Colon (tissue), 2 donors: ENCODE results near the gene PLXNA4.
A peak's percentile ranks its signal among the peaks of the same experiment; 100 is the strongest.

Source experiments
- FAIRE-seq: peaks from 2 replicates; lab custom pipeline; 2012; peaks lifted over from hg19 to GRCh38; lab: Jason Lieb, UNC
- donor health status: control.
- donor health status: control.

PLXNA4 gene

DNA sequence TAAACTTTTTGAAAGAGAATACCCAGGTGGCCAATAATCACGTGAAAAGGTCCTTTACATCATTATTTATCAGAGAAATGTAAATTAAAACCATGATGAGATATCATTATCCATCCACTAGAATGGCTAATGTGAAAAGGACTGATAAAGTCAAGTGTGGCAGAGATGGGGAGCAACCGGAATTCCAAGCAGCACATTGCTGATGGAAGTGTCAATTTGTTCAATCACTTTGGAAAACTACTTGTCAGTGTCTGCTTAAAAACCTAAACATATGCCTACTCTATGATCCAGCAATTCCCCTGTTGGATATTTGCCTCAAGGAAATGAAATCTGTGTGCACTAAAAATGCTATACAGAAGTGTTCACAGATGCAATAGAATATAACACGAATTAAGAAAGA, 465.6 kb downstream of the PLXNA4 start:
- FAIRE-seq, result no peak

GRCh38 chr7:132109769-132110168, 466.5 kb downstream of the PLXNA4 start:
- no peak for FAIRE-seq

GRCh38 chr7:132108563-132108962, 467.7 kb downstream of the PLXNA4 start:
- no peak for FAIRE-seq

DNA sequence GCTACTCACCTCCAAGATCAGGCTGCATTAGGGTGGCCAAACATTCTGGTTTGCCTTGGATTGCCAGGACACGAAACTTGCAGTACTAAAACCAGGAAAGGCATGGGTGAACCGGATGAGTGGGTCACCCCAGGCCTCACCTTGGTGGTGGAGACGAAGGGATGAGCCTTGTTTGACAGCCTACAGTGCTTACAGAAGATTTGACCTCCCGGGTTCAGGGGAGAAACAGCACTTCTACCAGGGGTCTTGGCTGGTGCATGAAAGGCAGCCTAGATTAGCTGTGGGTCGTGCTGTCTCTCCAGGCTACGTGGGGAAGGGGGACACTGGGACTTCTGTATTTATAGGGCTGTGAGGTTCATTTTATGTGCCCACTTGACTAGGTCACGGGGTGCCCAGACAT, 469.8 kb downstream of the PLXNA4 start:
- no peak for FAIRE-seq

DNA sequence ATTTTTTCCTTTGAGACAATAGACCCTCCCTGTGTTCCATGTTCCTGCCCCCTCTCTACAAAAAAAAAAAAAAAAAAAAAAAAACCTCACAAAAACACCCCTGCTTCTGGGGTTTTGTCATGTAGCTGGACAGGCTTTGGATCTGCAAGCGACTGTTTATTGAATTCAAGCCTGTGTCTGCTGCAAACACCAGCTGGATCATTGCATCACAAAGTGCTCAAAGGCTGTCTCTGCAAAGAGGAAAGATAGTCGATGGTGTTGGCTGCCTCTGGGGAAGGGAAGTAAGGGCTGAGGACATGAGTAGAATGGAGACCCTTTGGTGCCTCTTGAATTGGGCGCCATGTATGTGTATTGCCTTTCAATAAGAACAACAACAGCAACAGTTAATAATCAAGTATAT, 471.2 kb downstream of the PLXNA4 start:
- FAIRE-seq, result no peak

DNA sequence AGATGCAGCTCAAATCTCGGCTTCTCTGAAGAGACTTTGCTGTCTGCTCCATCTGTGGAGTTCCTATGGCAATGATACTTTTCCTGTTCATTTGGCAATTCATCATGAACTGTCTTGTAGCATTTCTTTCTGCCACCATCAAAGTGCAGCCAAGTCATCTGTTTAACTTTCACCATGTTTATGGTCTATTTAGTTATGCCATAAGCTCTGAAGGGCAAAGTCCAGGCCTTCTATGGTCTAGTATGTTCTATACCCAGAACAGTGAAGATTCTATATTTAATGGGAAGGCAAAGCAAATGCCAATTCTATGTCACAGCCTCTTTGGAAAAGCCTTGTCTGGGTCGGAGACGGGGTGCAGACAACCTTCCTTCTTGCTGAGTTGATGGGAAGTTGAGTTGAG, 472.6 kb downstream of the PLXNA4 start:
- FAIRE-seq, result peak; percentile 10

DNA sequence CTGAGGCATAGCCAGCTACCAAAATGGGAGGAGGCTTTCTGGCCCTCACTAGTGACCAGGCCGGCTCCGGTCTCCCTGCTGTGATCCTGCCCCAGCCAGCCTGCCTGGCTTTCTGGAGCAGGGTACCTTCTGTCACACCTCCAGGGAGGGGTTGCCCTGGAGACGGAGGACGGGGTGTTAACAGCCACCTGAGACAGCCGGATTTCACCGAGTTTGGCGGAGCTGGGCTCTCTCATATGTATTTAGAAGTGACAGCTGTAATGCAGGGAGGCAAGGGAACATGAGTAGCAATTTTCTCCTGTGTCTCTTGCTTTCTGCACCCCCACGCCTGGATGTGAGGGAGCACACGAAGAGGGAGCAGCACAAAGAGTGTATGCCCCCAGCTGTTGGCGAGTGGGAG, 473.3 kb downstream of the PLXNA4 start:
- no peak for FAIRE-seq

DNA sequence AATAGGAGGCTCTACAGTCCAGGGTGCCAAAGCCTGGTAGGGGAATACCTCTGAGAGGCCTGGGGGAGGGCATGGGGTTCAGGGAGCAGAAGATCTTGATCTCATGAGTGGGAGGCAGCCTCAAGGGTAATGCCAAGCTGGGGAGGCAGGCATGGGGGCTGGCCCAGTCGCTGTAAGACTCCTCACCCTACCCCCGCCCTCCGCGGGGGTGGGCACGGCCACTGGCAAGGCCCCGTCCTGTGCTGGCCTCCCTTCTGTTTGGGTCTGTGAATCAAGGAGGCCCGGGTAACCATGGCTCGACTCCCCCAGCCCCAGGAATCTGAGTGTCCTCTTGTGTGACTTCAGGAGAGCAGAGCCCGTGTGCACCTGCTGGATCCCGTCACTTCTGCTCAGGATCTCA, 473.9 kb downstream of the PLXNA4 start:
- FAIRE-seq, result no peak

GRCh38 chr7:132100981-132101380, 475.3 kb downstream of the PLXNA4 start:
- no peak for FAIRE-seq

- FAIRE-seq, result no peak
Measured at GRCh38 chr7:132100483-132100882, 475.8 kb downstream of the PLXNA4 start.

- no peak for FAIRE-seq
Measured at GRCh38 chr7:132099163-132099562, 477.1 kb downstream of the PLXNA4 start.

DNA sequence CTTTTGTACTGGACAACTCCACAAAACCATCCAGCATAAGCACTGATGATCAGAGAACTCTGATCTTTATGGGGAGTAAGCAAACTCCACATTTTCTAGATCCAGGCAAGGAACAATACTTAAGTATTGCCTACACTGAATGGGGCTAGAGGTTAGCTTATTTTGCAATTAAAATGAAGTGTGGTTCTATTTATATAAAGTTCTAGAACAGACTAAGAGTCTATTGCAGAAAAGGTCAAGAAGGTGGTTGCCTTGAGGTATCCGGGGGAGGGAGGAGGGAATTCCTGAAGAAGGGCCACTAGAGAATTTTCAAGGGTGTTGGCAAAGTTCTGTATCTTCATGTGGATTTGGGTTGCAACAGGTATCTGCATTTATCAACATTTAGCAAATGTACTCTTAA, 477.9 kb downstream of the PLXNA4 start:
- no peak for FAIRE-seq

DNA sequence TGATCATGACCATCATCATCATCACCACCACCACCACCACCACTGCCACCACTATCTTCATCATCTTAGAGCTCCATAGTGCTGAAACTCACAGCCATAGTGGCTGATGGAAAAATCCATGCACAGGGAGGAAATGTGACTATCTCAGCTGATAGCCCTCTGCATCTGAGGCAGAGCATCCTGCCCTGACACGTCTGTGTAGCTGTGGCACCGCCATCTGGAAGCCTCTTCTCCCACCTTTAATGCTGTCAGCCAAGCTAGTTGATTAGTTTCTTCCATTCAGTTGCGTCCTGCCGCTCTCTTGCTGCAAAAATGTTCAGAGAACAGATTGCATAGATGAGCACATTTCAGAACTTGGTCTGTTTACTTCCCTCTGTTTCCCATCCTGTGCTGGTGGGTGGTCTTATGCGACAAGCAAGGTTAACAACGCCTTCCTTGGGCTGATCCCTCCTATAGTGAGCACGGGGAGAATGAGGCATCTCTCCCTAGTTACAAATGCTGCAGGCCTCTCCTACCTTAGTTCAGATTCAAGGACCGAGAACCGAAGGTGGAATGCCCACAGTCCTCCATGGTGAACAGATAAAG, 478.6 kb downstream of the PLXNA4 start:
- FAIRE-seq, result no peak

- no peak for FAIRE-seq
Measured at GRCh38 chr7:132095111-132095765, 481.0 kb downstream of the PLXNA4 start.

- no peak for FAIRE-seq
Measured at GRCh38 chr7:132092106-132092505, 484.2 kb downstream of the PLXNA4 start.

DNA sequence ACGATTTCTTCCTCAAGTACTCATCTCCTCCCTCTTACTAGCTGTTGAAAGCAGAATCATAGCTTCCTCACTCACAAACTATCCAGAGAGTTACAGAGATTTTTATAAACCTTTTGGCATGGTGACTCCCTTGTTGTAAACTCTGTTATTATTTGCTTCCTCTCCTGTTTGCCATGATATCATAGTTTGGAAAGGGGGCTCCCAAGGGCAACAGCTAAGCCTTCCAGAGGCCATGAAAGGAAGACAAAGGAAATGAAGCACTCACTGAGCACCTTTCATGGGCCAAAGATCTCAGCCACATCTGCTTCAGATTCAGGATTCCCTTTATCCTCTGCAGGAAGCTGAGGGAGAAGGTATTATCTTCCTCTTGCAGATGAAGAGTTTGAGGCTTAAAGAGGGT, 484.6 kb downstream of the PLXNA4 start:
- FAIRE-seq, result no peak

DNA sequence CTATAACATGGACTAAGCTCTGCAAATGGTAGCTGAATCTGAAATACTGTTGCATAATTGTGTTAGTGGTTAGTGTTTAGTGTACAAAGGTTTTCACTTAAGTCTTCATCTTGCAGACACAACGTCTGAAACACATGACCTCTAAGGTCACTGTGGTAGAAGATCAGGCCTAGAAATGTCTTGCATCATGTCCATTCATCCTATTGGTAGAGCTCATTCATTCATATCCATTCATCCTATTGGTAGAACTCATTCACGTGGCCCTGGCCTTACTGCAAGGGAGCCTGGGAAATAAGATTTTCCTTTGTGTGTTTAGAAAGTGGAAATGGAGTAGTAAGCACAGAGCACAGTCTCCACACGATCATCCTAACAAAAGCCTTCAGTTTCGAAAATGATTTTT, 485.8 kb downstream of the PLXNA4 start:
- FAIRE-seq, result no peak

- FAIRE-seq, result no peak
Measured at GRCh38 chr7:132089356-132089755, 486.9 kb downstream of the PLXNA4 start.

GRCh38 chr7:132087421-132087820, 488.8 kb downstream of the PLXNA4 start:
- no peak for FAIRE-seq

DNA sequence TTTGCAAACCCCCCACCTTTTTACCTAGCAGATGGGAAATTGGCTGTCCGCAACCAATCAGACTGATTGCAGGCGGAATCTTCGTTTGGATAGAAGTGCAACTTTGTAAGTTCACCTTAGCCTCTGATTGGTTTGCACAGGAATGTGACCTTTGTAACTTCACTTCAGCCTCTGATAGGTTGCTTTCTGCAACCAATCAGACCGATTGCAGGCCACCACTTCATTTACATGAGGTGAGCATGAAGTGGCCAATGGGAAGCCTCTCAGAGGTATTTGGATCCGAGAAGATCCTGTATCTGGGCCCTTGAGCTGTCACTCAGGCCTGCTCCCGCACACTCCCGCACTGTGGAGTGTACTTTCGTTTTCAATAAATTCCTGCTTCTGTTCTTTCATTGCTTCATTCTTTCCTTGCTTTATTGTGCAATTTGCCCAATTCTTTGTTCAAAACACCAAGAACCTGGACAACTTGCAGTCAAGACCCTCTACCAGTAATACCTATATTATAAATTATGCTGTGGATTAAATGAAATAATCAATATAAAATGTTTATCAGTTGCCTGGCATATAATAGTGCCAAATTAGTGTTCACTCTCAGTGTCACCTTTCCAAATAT, 491.4 kb downstream of the PLXNA4 start:
- no peak for FAIRE-seq

- FAIRE-seq, result no peak
Measured at GRCh38 chr7:132083537-132084123, 492.6 kb downstream of the PLXNA4 start.

GRCh38 chr7:132083126-132083525, 493.1 kb downstream of the PLXNA4 start:
- FAIRE-seq, result no peak

DNA sequence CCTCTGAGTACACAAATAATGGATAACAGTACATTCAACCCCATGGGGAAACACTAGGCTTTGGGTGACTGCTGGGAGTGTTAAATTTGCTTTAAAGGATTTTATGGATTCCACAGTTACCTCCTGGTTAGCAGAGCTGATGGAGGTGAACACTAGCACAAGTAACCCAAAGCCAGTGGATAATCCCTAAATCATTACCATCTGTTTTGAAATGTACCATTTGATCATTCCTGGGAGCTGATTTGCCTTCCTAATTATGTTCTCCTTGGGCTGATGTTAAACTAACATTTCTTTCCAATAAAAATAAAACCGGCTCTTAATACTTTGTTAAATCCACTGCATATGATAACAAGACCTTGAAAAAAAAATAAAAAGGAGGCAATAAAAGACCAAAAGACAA, 493.9 kb downstream of the PLXNA4 start:
- no peak for FAIRE-seq

- no peak for FAIRE-seq
Measured at GRCh38 chr7:132081686-132082085, 494.6 kb downstream of the PLXNA4 start.
